Fibroblast of skin of back (primary cell): ENCODE results near the gene HERC4. TPM values are rescaled to one million over a fixed set of nuclear protein-coding genes. Genes with fewer than 3 reads are reported as not detected.
A peak's percentile ranks its signal among the peaks of the same experiment; 100 is the strongest.

Experiments
- DNase-seq: peaks from one replicate; pipeline ENCODE4 v3.0.0-alpha.2; 2013
- polyA plus RNA-seq, 2 experiments: library from polyadenylated mRNA; unstranded; fragments of 120-200 nt; gene quantifications; one replicate each; pipeline ENCODE4 v1.2.1, GENCODE V29; 2013; ENCODE audit not compliant: insufficient read length in 2 of 2

The HERC4 gene
- 45.3 TPM for polyA plus RNA-seq (2013, experiment 1 of 2; ENCODE audit: insufficient read length)
- polyA plus RNA-seq (2013, experiment 2 of 2; ENCODE audit: insufficient read length), result 36.9 TPM

- DNase-seq, result peak; percentile 95
Measured at GRCh38 chr10:68074775-68075549, at the start of gene HERC4. HERC4 (minus strand) TSS chr10:68075283; CDS start chr10:68073108, 2,175 bp downstream.

GRCh38 chr10:68124718-68125117 lies 49.6 kb upstream of the HERC4 start:
- no peak for DNase-seq

DNA sequence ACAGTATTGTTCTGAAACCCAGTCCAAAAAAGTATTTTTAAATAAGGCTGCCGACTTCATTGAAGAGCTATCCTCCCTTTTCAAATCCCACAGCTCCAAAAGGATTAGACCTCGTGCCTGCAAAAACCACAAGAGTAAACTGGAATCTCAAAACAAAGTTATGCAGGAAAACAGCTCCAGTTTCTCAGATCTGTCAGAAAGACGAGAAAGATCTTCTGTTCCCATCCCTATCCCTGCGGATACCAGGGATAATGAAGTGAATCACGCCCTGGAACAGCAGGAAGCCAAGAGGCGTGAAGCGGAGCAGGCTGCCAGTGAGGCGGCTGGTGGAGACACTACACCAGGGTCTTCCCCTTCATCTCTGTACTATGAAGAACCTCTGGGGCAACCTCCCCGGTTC lies 46.8 kb upstream of the HERC4 start:
- DNase-seq, result peak; percentile 55

- no peak for DNase-seq
Measured at GRCh38 chr10:68121020-68121743, 46.1 kb upstream of the HERC4 start.

GRCh38 chr10:68118657-68119056 lies 43.6 kb upstream of the HERC4 start:
- DNase-seq, result no peak

GRCh38 chr10:68112837-68113236 lies 37.8 kb upstream of the HERC4 start:
- no peak for DNase-seq

DNA sequence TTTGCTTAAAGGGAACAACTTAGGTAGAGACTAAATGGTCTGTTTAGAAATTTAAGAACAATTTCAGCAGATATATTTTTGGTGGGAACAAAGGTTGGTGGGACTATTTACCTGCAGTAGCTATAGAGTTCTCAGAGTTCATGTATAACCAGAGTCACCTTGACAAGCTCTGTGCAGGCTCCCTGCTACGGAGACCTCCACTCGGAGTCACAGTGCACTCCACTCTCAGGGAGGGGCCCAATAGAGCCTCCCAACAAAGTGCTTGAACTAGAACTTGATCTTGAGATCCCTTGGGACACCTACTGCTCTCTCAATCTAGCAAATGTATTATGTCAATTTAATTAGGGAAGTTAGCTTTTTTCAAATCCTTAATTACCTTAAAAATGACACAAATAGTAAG lies 36.5 kb upstream of the HERC4 start:
- DNase-seq, result no peak

GRCh38 chr10:68110027-68110426 lies 34.9 kb upstream of the HERC4 start:
- peak; percentile 51 for DNase-seq

DNA sequence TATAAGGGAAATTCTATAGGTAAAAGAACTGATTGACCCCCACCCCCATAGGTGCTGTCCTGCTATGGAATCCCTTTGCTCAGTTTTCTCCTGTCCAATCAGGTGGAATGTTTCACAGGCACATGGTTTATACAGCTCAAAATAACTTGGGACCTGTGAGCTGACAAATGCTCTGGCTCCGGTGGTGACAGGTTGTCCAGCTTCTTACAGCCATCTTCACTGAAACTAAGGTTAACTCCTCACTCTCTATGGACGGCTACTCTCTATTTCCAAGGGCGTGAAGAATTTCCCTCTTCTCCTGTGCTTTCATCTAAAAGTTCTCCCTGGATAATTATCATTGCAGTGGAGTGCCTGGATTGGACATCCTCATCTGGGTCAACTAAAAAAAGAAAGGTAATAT lies 34.2 kb upstream of the HERC4 start, which contains the start of gene MYPN:
Gene MYPN (plus strand): TSS at position 158 of the 400 bp plus-strand sequence. CDS start 11,951 bp downstream, outside the sequence.
- DNase-seq, result no peak

DNA sequence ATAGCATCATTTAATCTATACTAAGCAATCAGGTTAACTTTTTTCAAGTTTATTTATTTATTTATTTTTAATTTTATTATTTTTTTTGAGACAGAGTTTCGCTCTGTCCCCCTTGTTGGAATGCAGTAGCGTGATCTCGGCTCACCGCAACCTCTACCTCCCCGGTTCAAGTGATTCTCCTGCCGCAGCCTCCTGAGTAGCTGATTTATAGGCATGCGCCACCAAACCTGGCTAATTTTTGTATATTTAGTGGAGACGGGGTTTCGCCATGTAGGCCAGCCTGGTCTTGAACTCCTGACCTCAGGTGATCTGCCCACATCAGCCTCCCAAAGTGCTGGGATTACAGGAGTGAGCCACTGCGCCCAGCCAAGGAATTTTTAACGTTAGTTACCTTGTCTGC lies 33.6 kb upstream of the HERC4 start:
- DNase-seq, result no peak

DNA sequence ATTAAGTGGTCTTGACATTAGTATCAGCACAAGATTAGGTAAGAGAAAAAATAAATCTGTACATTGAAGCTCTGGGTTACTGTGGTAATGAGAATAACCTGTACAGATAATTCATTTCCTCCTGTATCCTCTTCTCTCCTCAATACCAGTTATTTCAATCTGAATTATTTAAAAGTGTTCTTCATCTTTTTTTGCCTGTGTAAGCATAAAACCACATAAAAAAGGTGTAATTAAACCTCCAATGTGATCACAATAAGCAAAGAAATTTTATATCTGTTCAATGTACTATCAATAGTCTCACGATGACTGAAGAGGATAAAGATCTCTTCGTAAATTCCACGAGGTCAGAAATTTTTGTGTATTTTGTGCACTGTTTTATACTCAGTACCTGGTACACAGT lies 33.0 kb upstream of the HERC4 start:
- no peak for DNase-seq

DNA sequence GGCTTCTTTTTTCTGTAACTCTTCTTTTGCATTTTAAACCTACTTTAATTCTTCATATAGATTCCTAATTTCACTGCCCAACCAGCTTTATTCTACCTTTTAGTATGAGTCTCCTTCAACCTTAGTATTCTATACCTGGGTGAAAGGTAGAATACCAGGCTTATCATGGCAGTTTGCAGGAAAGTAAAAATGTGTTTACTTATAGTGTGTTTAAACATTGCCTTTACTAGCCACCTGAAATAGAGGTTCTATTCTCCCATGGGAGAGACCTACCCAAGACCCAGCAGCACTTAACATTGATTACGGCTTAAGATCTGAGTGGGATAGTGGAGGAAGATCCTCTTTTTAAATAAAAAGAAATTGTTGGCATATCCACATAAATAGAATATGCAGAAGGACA lies 32.6 kb upstream of the HERC4 start:
- DNase-seq, result no peak

GRCh38 chr10:68106656-68107055 lies 31.6 kb upstream of the HERC4 start:
- peak; percentile 97 for DNase-seq

DNA sequence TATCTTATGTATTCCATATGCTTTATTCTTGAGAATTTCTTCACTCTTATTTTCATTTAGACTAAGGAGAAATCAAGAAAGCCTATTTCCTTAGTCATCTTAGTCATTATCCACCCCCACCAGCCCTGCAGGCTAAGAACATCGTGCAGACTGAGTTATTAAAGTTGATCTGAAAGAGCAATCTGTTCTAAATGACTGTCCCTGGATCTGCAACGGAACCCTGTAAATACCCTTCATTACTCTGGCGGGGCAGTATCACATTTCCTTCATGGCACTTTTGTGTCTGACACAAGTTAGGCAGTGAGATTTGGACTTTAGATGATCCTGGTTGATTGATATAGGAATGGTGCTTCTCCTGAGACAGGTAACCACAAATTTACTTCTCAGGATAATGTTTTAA lies 30.7 kb upstream of the HERC4 start:
- DNase-seq, result peak; percentile 82

GRCh38 chr10:68103901-68104300 lies 28.8 kb upstream of the HERC4 start:
- no peak for DNase-seq

GRCh38 chr10:68103261-68103878 lies 28.3 kb upstream of the HERC4 start:
- no peak for DNase-seq

- DNase-seq, result no peak
Measured at GRCh38 chr10:68101066-68101465, 26.0 kb upstream of the HERC4 start.

GRCh38 chr10:68099736-68100135 lies 24.7 kb upstream of the HERC4 start:
- DNase-seq, result peak; percentile 74

DNA sequence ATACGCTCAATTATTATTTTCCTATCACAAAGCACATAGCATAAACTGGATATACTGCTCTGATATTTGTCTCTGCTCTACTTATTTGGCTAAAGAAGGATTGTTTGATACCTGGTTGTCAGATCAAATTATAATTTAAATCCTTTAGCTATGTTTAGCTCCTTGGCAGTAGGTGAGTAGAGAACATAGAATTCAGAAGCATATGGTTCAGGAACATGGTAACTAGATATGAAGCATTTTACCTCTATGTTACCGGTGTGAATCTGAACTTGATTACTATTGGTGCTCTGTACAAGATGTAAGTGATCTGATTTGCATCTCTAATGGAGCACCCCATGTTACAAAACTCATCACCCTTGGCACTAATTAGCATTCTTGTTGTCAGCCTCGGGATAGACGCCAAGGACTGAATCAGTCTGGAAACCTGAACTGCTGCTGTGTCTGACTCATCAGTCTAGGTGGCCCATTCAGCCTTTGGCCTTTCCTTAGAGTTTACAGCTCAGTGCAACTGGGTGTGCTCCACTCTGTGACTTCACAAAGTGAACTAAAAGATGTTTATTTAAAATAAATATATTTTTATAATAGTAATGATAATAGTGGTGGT lies 21.9 kb upstream of the HERC4 start:
- DNase-seq, result peak; percentile 83

DNA sequence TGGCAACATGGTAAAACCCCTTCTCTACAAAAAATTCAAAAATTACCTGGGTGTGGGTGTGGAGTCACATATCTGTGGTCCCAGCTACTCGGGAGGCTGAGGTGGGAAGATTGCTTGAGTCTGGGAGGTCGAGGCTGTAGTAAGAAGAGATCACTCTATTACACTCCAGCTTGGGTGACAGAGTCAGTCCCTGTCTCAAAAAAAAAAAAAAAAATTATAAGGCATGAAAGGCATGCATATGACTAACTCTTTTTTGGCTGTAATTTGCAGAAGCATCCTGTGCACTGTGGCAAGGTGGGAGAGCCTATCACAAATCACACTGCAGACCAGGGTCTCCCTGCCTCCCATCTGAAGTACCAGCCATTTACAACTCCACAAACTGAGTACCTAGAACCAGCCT lies 20.1 kb upstream of the HERC4 start:
- DNase-seq, result peak; percentile 84

DNA sequence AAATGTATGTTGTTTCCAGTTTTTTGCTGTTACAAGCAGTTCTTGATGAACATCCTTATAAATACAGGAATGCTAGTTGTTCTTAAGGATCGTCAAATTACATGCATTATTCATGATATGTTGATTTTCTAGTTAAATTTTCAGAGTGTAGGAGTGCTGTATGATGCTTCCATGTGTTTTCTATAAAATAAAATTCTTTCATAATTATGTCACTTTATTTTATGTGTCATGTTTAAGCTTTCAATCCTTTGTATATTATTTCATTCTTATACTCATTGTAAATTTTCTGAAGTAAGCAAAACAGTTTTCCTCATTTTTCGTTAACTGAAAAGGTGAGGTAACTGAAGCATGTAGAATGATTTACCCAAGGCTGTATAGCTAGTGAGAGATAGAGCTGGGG lies 17.4 kb upstream of the HERC4 start:
- peak; percentile 59 for DNase-seq

DNA sequence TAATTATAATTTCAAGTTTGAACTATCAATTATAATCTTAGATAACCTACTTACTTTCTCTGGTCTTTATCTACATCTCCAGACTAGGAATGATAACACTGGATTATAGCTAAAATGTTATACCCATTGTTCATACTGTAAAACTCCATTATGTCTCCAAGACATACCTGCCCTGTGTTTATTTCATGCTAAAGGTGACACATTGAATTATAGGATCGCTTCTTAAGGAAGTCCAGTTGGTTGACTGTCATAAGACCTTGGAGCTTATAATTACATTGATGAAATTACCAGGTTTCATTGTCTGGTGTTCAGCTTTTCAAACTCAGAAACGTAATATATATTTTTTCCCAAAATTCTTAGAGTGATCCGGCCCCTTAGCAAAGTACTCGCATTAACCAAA lies 15.5 kb upstream of the HERC4 start:
- no peak for DNase-seq

- no peak for DNase-seq
Measured at GRCh38 chr10:68088740-68089139, 13.7 kb upstream of the HERC4 start.
